Adrenal gland (tissue), 12 donors: ENCODE results near the gene KMT5B. TPM values are rescaled to one million over a fixed set of nuclear protein-coding genes. Genes with fewer than 3 reads are reported as not detected.

Experiments
- DNase-seq, 7 donors: peaks; one replicate each; pipeline ENCODE4 v3.0.0-alpha.2; 2019 to 2020
- H3K27ac ChIP-seq, 5 donors: fragments of 200-600 bp; sonication (generic) in 4 of 5; 1 replicate in 3 of 5; 2 replicates in 2 of 5; pipeline versions ENCODE4 v1.5.1 to v1.8.0; 2016 to 2020; ENCODE audit warnings: mild to moderate bottlenecking in 1 of 5
- H3K27me3 ChIP-seq: fragments of 200-600 bp; 2 replicates; pipeline ENCODE4 v1.8.0; 2021
- H3K36me3 ChIP-seq, 2 donors: fragments of 200-600 bp; replicated peaks in 1 of 2; 1 replicate in 1 of 2; 2 replicates in 1 of 2; pipeline versions ENCODE4 v1.5.1 to v1.8.0; 2018 to 2022
- H3K4me1 ChIP-seq, 2 donors: fragments of 200-600 bp; replicated peaks in 1 of 2; 1 replicate in 1 of 2; 2 replicates in 1 of 2; pipeline versions ENCODE4 v1.5.1 to v1.8.0; 2018 to 2021
- H3K4me3 ChIP-seq, 4 donors: fragments of 200-600 bp; sonication (generic) in 3 of 4; one replicate each; pipeline ENCODE4 v1.5.1; 2016 to 2018
- H3K9me3 ChIP-seq, 3 donors: fragments of 200-600 bp; sonication (generic) in 1 of 3; replicated peaks in 1 of 3; 1 replicate in 2 of 3; 2 replicates in 1 of 3; pipeline versions ENCODE4 v1.5.1 to v1.8.0; 2016 to 2021
- CTCF ChIP-seq, 6 experiments: fragments of 450-650 bp in 4 of 6; fragments of 200-600 bp in 2 of 6; sonication (generic) in 1 of 6; IDR thresholded peaks; 1 replicate in 5 of 6; 2 replicates in 1 of 6; pipeline versions ENCODE4 v1.5.1 to v1.8.0; 2016 to 2021; ENCODE audit warnings: antibody characterized with exemption in 6 of 6, mild to moderate bottlenecking in 2 of 6, moderate library complexity in 1 of 6
- POLR2A ChIP-seq, 2 donors: fragments of 450-650 bp; IDR thresholded peaks; one replicate each; pipeline ENCODE4 v1.6.1; 2017; ENCODE audit warnings: antibody characterized with exemption in 2 of 2, mild to moderate bottlenecking in 2 of 2, moderate library complexity in 1 of 2
- WGBS, 4 donors: extraction: QIAGEN DNeasy Blood & Tissue Kit in 2 of 4; methylation state at CpG; one replicate each; pipeline versions ENCODE4 v1.1.5 to v1.1.7; 2013 to 2017; 5-methylcytosine and 5-hydroxymethylcytosine counted together
- intact Hi-C, 2 donors: fragments of 100-400 bp; cut with DNase I; formaldehyde crosslinking; loops; one replicate each; pipeline versions ENCODE4 v1.14.1 to v1.15.0; 2022 to 2023
- polyA plus RNA-seq, 3 donors: library from polyadenylated mRNA; stranded (reverse); fragments of 200-250 nt in 2 of 3; fragments of 350-450 nt in 1 of 3; fragmentation: Illumina TruSeq in 1 of 3; extraction: RNeasy Lipid Tissue Mini Kit (QIAGEN cat#74804) in 1 of 3; gene quantifications; one replicate each; pipeline ENCODE4 v1.2.3, GENCODE V29; 2013 to 2014
- total RNA-seq, 9 donors: library from RNA; depleted of rRNA in 4 of 9; stranded (reverse); fragments of >200 nt in 4 of 9; fragments of 120-200 nt in 1 of 9; fragmentation: NEBNext Ultra II Directional in 1 of 9; extraction: Animal tissue kit (Norgen Biotek cat#: 25700) in 1 of 9; gene quantifications; one replicate each; pipeline versions ENCODE4 v1.1.0 to v1.2.4, GENCODE V29; 2013 to 2023
- donor health status: healthy with polysubstance abuse.
- donor health status: Bipolar disorder and iron deficiency.
- donor health status: DM: yes; HTN: yes; CAD: no.
- donor health status: DM: no; HTN: no; CAD: no.
- donor health status: DM: no; HTN: no; CAD: no.
- donor health status: DM: yes; HTN: yes; CAD: no.

The KMT5B gene
- total and polyA plus RNA-seq, 12 donors, result 22.6 to 121 (median 36.9) TPM

- H3K4me1 ChIP-seq, result peaks cover 0 to 9% of the 10 kb centered on the region in 2 donors
- no peaks in the 10 kb centered on the region for H3K9me3 ChIP-seq
- no peaks in the 10 kb centered on the region for H3K27me3 ChIP-seq
- peaks cover 0 to 45% of the 10 kb centered on the region in 2 donors for H3K36me3 ChIP-seq
- DNase-seq, result no peak
- no peak overlapping the region for H3K27ac ChIP-seq
- intact Hi-C loops, result loop anchor here in 1 of 2 donors (5.0 kb wide), 2 partner anchors 126 to 186 kb away; no protein-coding TSS in a partner anchor
- TF ChIP-seq POLR2A (IDR thresholded peaks at IDR 0.05), result no peak
- TF ChIP-seq CTCF (IDR thresholded peaks at IDR 0.05), result no peak
- WGBS, 4 donors, result 91 to 94% (median 93%) methylated on average over 9 to 15 of the region's 15 CpGs
- no peak overlapping the region for H3K4me3 ChIP-seq
Observed at GRCh38 chr11:68261006-68261405, 47.9 kb upstream of the KMT5B start.

GRCh38 chr11:68260484-68260883 lies 47.4 kb upstream of the KMT5B start:
- peaks cover 0 to 40% of the 10 kb centered on the region in 2 donors for H3K36me3 ChIP-seq
- intact Hi-C loops, result loop anchor here in 1 of 2 donors (5.0 kb wide), 2 partner anchors 127 to 187 kb away; no protein-coding TSS in a partner anchor

GRCh38 chr11:68259122-68259959 lies 46.2 kb upstream of the KMT5B start:
- Histone ChIP-seq H3K36me3 (peaks cover 0 to 34% of the 10 kb centered on the region in 2 donors), H3K4me1 (peaks cover 0 to 5% of the 10 kb centered on the region in 2 donors), H3K27me3 (no peaks in the 10 kb centered on the region), H3K27ac (no peak overlapping the region), H3K9me3 (no peaks in the 10 kb centered on the region), H3K4me3 (no peak overlapping the region)
- intact Hi-C loops, result loop anchor here in 1 of 2 donors (5.0 kb wide), 2 partner anchors 38 to 123 kb away; no protein-coding TSS in a partner anchor
- TF ChIP-seq POLR2A (IDR thresholded peaks at IDR 0.05) (no peak), CTCF (IDR thresholded peaks at IDR 0.05) (no peak)
- DNase-seq, result no peak
- WGBS, 4 donors, result 81 to 89% (median 81%) methylated on average over 8 to 15 of the region's 15 CpGs

More at GRCh38 chr11:68260484-68260883, 47.4 kb upstream of the KMT5B start:
- no peak for DNase-seq
- no peak overlapping the region for H3K4me3 ChIP-seq
- H3K4me1 ChIP-seq, result peaks cover 0 to 9% of the 10 kb centered on the region in 2 donors
- H3K27ac ChIP-seq, result no peak overlapping the region
- TF ChIP-seq CTCF (IDR thresholded peaks at IDR 0.05) (no peak), POLR2A (IDR thresholded peaks at IDR 0.05) (no peak)
- WGBS, 4 donors, result 85 to 100% (median 93%) methylated on average over 2 to 6 of the region's 6 CpGs
- H3K9me3 ChIP-seq, result no peaks in the 10 kb centered on the region
- no peaks in the 10 kb centered on the region for H3K27me3 ChIP-seq

DNA sequence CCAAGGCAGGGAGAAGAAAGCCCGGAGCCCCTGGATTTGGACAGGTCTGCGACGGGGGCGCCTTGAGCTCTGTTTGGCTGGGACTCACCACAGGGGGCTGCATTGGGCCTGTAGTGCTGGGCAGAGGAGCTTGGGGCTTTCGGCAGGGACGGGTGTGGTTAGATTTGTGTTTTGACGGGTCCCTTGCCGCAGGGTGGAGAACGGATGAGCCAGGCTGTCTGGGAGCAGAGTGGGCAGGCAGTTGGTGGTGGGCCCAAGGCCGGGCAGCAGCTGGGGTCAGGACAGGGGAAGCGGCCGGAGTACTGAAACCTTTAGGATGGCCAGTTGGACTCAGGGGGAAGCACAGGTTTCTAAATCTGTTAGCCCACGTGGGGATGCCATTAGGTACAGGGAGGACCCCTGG lies 45.3 kb upstream of the KMT5B start:
- Histone ChIP-seq H3K27me3 (no peaks in the 10 kb centered on the region), H3K27ac (no peak overlapping the region), H3K9me3 (no peaks in the 10 kb centered on the region), H3K4me1 (peaks cover 0 to 5% of the 10 kb centered on the region in 2 donors), H3K4me3 (no peak overlapping the region), H3K36me3 (peaks cover 0 to 26% of the 10 kb centered on the region in 2 donors)
- intact Hi-C loops, result loop anchor here in 1 of 2 donors (5.0 kb wide), 2 partner anchors 39 to 124 kb away; no protein-coding TSS in a partner anchor
- DNase-seq, result no peak
- 91 to 94% (median 92%) methylated on average over 12 to 13 of the region's 13 CpGs for WGBS, 4 donors
- TF ChIP-seq POLR2A (IDR thresholded peaks at IDR 0.05) (no peak), CTCF (IDR thresholded peaks at IDR 0.05) (no peak)
